HCT116 (cell line): ENCODE measurements around the gene LRRC3B. TPM values are rescaled to one million over a fixed set of nuclear protein-coding genes. Genes with fewer than 3 reads are reported as not detected.

ENCODE experiments used
- ATAC-seq: fragments of 200-7000 bp; cut with Tn5 transposase; 2 replicates; pipeline ENCODE4 v1.9.1; 2020; ENCODE audit warnings: mild to moderate bottlenecking, moderate library complexity
- BruUV-seq: library from RNA; stranded (reverse); fragments of 400-500 nt; replicated peaks from 2 replicates; lab custom pipeline; 2021; lab: Mats Ljungman, UMichigan
- CTCF ChIA-PET: fragments of 300-600 bp; sonication (Branson Sonifier 250); formaldehyde crosslinking; loops from one replicate; lab custom pipeline; 2021; ENCODE audit warnings: antibody characterized with exemption; lab: Charles Lee
- POLR2A ChIA-PET: fragments of 300-600, 350-600 bp; sonication (Branson Sonifier 250); formaldehyde crosslinking; loops from one replicate; lab custom pipeline; 2021; ENCODE audit warnings: antibody characterized with exemption; lab: Charles Lee
- RAD21 ChIA-PET, 2 experiments: fragments of 300-600 bp; sonication (Branson Sonifier 250); formaldehyde crosslinking; loops; one replicate each; lab custom pipeline; 2023; ENCODE audit warnings: low total read pairs in 2 of 2; ENCODE audit not compliant: uncharacterized antibody in 2 of 2, unreplicated experiment in 2 of 2, low non-redundant PET in 1 of 2; lab: Charles Lee
- DNase-seq: peaks from one replicate; pipeline ENCODE4 v3.0.0-alpha.2; 2010; ENCODE audit warnings: low read depth, low spot score
- H2AFZ ChIP-seq: fragments of 200-600 bp; shearing (Covaris generic), sonication (generic); 2 replicates; pipeline ENCODE4 v1.6.1; 2017; ENCODE audit warnings: low read depth, mixed run types, mixed read lengths, antibody characterized with exemption, low read length; ENCODE audit not compliant: poor library complexity, severe bottlenecking
- H3K27ac ChIP-seq: 2 replicates; pipeline ENCODE4 v1.5.1; 2012; ENCODE audit warnings: low read depth, low read length
- H3K27me3 ChIP-seq: fragments of 200-600 bp; sonication (generic); 2 replicates; pipeline ENCODE4 v1.6.1; 2016; ENCODE audit warnings: mixed run types, low read length, mixed read lengths; ENCODE audit not compliant: insufficient read depth
- H3K36me3 ChIP-seq, 2 experiments: fragments of 200-500 bp in 1 of 2; fragments of 200-600 bp in 1 of 2; sonication (Bioruptor generic) in 1 of 2; sonication (generic) in 1 of 2; 2 replicates each; pipeline versions ENCODE4 v1.5.1 to v1.6.1; 2014 to 2016; ENCODE audit warnings: low read length in 2 of 2, inconsistent platforms in 1 of 2, mixed read lengths in 1 of 2, mixed run types in 1 of 2; ENCODE audit not compliant: insufficient read depth in 2 of 2, control insufficient read depth in 1 of 2
- H3K4me1 ChIP-seq, 2 experiments: fragments of 200-600 bp in 1 of 2; sonication (generic) in 1 of 2; 2 replicates each; pipeline versions ENCODE4 v1.5.1 to v1.6.1; 2012 to 2017; ENCODE audit warnings: low read length in 2 of 2, inconsistent platforms in 1 of 2, mild to moderate bottlenecking in 1 of 2, mixed read lengths in 1 of 2, mixed run types in 1 of 2, moderate library complexity in 1 of 2; ENCODE audit not compliant: insufficient read depth in 2 of 2, control insufficient read depth in 1 of 2
- H3K4me2 ChIP-seq: fragments of 200-600 bp; sonication (generic); 2 replicates; pipeline ENCODE4 v1.6.1; 2017; ENCODE audit warnings: mixed run types, low read length, mixed read lengths
- H3K4me3 ChIP-seq, 2 experiments: fragments of 200-600 bp in 1 of 2; sonication (generic) in 1 of 2; replicated peaks in 1 of 2; 2 replicates each; pipeline ENCODE4 v1.5.1; 2011 to 2016; ENCODE audit warnings: low read length in 2 of 2, control low read depth in 1 of 2, low read depth in 1 of 2, mild to moderate bottlenecking in 1 of 2, mixed read lengths in 1 of 2, mixed run types in 1 of 2
- H3K79me2 ChIP-seq: fragments of 200-600 bp; sonication (generic); 2 replicates; pipeline ENCODE4 v1.6.1; 2017; ENCODE audit warnings: mild to moderate bottlenecking, mixed run types, low read length, moderate library complexity, mixed read lengths; ENCODE audit not compliant: insufficient read depth
- H3K9ac ChIP-seq: fragments of 200-600 bp; sonication (generic); 2 replicates; pipeline ENCODE4 v1.6.1; 2016; ENCODE audit warnings: low read length, mixed read lengths
- H3K9me2 ChIP-seq: fragments of 200-600 bp; sonication (generic), shearing (Covaris generic); 2 replicates; pipeline ENCODE4 v1.6.1; 2017; ENCODE audit warnings: mixed run types, mild to moderate bottlenecking, moderate library complexity; ENCODE audit not compliant: insufficient read depth
- H3K9me3 ChIP-seq, 2 experiments: fragments of 200-500 bp in 1 of 2; fragments of 200-600 bp in 1 of 2; sonication (Bioruptor generic) in 1 of 2; sonication (generic) in 1 of 2; 2 replicates each; pipeline ENCODE4 v1.6.1; 2014 to 2017; ENCODE audit warnings: low read length in 2 of 2, mixed read lengths in 2 of 2, inconsistent platforms in 1 of 2, low read depth in 1 of 2, mild to moderate bottlenecking in 1 of 2, mixed run types in 1 of 2, moderate library complexity in 1 of 2; ENCODE audit not compliant: control insufficient read depth in 1 of 2, insufficient read depth in 1 of 2
- H4K20me1 ChIP-seq: fragments of 200-600 bp; sonication (generic), shearing (Covaris generic); 2 replicates; pipeline ENCODE4 v1.6.1; 2017; ENCODE audit warnings: mixed run types, mild to moderate bottlenecking, moderate library complexity; ENCODE audit not compliant: insufficient read depth
- ATF3 ChIP-seq: IDR thresholded peaks from 2 replicates; pipeline ENCODE4 v1.6.1; 2012
- CEBPB ChIP-seq: IDR thresholded peaks from 2 replicates; pipeline ENCODE4 v1.6.1; 2012; ENCODE audit warnings: low read depth
- JUND ChIP-seq: IDR thresholded peaks from 2 replicates; pipeline ENCODE4 v1.6.1; 2012
- RAD21 ChIP-seq: IDR thresholded peaks from 2 replicates; pipeline ENCODE4 v1.6.1; 2012; ENCODE audit warnings: low read depth, mild to moderate bottlenecking
- ZBTB33 ChIP-seq: IDR thresholded peaks from 2 replicates; pipeline ENCODE4 v1.6.1; 2011; ENCODE audit warnings: mild to moderate bottlenecking, low read length, moderate library complexity; ENCODE audit not compliant: insufficient replicate concordance; ENCODE audit errors: extremely low read depth
- ZFX ChIP-seq: fragments of 450-650 bp; IDR thresholded peaks from 2 replicates; pipeline ENCODE4 v1.6.1; 2017
- intact Hi-C: fragments of 100-400 bp; cut with micrococcal nuclease; formaldehyde crosslinking; loops from 2 replicates; pipeline ENCODE4 v1.10.0; 2022
- total RNA-seq: library from RNA; stranded (reverse); gene quantifications from one replicate; pipeline ENCODE4 v1.2.1, GENCODE V29; 2021; ENCODE audit not compliant: unreplicated experiment

LRRC3B gene
- total RNA-seq, 1 experiment from 2014 or later: not detected

- no peaks in the 10 kb centered on the region for H3K36me3 ChIP-seq
- no TSS peak for BruUV-seq
- H3K4me3 ChIP-seq: no peak overlapping the region
- no peaks in the 10 kb centered on the region for H3K79me2 ChIP-seq
- intact Hi-C loops: no loop called here
- H3K27ac ChIP-seq: no peak overlapping the region
- TF ChIP-seq CEBPB: no peak
- no peak for TF ChIP-seq ZFX
- TF ChIP-seq JUND: no peak
- TF ChIP-seq ATF3: no peak
- TF ChIP-seq RAD21: no peak
- no peak for TF ChIP-seq ZBTB33
- H3K4me2 ChIP-seq: no peak overlapping the region
- ChIA-PET RAD21 (no interaction called here), CTCF (no interaction called here), POLR2A (no interaction called here)
- no peak overlapping the region for H3K9ac ChIP-seq
- no peak overlapping the region for H2AFZ ChIP-seq
- H3K4me1 ChIP-seq: no peaks in the 10 kb centered on the region
- ATAC-seq: no peak
- H3K9me3 ChIP-seq: peaks cover 0 to 4% of the 10 kb centered on the region in 2 experiments; a peak in 1 of 4 replicates
- H3K9me2 ChIP-seq: no peaks in the 10 kb centered on the region
- DNase-seq: no peak
- no peaks in the 10 kb centered on the region for H4K20me1 ChIP-seq
- H3K27me3 ChIP-seq: no peaks in the 10 kb centered on the region
These were observed 135.4 kb downstream of the LRRC3B start for GRCh38 chr3:26757978-26758377.
